SIG-M5 treated with dmso at 0.1 percent for 504 hours (cell line): ENCODE results near the gene RPL32.
"Not testable (repeated sequence)": the region's sequence is repeated elsewhere in the genome, so short reads cannot be mapped to it uniquely, and the experiment has no call there.

ENCODE experiments used
- DNase-seq: peaks from one replicate; lab custom pipeline; 2025; ENCODE audit not compliant: unreplicated experiment; lab: John Stamatoyannopoulos, UW

Gene RPL32

DNA sequence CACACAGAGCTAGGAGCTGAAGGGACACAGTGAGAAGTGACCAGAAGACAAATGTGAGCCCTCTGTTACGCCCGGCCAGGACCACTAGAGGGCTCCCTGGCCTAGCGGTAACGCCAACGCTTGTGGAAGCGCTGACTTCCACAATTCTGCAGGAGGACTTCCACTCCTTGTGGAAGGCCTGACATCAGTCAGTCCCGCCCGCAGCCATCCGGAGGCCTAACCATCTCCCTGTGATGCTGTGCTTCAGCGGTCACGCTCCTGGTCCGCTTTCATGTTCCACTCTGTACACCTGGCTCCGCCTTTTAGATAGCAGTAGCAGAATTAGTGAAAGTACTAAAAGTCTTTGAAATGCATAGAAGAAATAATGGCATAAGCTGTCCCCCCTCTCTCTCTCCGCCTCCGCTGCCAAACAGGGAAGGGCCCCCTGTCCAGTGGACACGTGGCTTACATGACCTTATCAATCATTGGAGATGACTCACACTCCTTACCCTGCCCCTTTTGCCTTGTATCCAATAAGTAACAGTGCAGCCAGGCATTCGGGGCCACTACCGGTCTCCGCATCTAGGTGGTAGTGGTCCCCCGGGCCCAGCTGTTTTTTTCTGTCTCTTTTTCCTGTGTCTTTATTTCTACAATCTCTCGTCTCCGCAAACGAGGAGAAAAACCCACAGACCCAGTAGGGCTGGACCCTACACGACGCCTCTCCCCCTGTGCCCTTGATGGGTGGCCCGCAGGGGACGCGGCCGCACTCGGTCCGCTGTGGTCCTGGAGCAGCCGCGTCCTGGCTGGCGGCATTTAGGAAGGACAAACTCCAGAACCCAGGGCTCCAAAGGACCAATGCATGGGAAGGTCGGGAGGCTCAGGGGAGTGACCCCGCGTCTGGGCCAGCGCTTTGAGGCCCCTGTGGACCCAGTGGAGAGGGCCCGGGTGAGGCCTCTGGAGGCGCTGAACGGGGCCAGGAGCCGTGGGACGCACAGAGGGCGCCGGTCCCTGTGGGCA is 27.0 kb upstream of the RPL32 start:
- peak; percentile 77 for DNase-seq

DNA sequence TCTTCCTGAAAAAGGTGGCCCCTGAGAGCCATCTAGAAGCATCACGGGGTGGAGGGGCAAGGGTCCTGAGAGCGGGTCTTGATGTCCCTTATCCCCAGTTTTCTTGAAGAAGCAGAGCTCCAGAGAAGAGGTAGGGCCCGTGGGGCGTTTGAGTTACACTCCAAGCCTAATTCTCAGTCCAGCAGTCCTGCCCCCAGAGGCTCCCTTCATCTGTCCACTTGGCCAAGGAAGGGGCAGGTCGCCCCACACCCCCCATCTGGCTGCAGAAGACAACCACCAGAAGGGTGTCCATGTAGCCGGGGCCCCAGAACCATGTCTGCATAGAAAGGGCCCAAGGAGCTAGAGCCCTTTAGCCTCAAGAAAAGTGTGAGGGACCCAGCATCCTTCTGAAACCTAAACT is 25.5 kb upstream of the RPL32 start:
- DNase-seq, result no peak

DNA sequence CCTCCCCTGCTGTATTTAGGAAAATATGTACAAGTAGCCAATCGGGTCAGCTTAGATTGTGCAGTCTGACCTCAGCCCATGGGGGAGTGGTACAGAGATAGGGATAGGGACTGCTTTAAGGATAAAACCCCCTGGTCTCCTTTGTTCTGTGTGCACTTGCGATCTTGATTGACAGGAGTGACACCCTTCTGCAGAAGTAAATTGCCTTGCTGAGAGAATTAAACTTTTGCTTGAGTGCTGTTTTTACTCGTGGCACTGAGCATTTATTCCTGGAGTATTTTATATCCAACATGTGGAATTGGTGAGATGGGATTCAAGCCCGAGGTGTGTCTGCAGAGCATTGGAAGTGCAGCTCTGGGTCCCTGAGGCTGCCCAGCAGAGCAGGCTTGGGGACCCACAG is 23.9 kb upstream of the RPL32 start:
- no peak for DNase-seq

DNA sequence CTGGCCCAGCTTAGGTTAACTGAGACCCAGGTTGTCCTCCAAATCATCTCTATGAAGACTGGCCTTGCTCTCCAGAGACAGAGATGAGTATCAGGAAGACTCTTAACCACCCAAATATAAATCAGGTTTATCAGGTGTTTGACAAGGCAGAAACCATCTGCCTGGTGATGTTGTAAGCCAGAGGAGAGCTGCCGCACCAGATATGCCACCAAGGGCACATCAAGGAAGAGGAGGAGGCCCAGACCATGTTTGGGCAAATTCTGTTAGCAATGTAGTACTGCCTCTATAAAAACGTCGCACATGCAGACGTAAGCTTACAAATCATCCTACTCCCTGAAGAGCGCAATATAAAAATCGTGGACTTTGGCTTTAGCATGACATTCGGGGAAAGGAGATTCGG is 21.0 kb upstream of the RPL32 start:
- no peak for DNase-seq

DNA sequence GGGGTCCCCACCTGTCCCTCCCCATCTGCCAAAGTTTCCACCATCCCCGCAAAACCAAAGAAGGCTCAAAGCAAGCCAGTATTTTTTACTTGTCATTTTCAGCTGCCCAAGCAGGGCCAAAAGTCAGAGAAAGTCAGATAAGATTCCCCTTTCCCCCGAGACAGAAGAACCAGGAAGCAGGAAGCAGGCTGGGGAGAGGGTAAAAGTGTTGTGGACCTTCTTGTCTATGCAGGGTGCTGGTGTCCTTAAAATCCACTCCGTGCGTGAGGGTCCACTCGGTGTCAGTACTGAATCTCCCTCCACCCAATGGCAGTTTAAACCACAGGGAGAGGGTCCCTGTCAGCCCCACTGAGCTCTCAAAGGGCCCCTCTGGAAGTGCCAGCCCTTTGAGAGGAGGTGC is 20.2 kb upstream of the RPL32 start:
- no peak for DNase-seq

DNA sequence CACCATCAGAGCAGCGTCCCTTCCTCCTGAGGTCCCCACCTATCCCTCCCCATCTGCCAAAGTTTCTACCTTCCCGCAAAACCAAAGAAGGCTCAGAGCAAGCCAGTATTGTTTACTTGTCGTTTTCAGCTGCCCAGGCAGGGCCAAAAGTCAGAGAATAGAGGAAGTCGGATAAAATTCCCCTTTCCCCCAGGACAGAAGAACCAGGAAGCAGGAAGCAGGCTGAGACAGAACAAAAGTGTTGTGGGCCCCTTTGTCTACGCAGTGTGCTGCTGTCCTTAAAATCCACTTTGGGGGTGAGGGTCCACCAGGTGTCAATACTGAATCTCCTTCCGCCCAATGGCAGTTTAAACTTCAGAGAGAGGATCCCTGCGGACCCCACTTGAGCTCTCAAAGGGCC is 18.5 kb upstream of the RPL32 start:
- no peak for DNase-seq

DNA sequence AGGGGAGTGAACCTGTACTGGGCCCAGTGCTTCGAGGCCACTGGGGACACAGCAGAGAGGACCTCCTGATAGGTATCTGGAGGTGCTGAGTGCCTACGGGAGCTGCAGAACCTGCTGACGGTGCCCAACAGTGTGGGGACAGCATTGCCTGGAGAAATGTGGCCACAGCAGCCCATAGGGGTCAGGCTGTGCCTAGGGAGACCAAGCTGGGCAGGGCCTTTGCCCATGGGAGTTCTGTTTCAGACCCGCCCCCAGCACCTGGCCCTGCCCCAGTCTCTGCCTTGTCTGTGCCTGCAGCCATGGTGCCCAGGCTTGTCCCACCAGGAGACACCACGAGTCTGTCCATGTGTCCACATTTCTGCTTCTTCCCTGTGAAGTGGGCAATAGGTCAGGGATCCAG is 15.3 kb upstream of the RPL32 start:
- no peak for DNase-seq

DNA sequence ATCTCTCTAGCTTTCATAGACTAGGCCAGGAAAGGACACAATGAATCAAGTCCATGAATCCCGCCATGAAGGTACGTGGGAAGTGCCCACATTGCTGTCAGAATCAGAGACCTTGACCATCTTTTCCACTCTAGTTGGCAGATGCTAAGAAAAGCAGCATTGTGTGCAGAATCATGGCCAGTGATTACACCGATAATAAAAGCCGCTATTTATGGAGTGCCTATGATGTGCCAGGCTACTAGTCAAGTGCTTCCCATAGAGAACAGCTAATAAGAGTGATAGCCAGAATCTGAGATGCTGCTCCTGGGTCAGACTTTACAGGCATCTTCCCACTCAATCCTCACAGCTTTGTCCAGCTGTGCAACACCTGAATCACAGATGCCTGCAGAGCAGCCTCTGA is 13.2 kb upstream of the RPL32 start:
- DNase-seq, result no peak

DNA sequence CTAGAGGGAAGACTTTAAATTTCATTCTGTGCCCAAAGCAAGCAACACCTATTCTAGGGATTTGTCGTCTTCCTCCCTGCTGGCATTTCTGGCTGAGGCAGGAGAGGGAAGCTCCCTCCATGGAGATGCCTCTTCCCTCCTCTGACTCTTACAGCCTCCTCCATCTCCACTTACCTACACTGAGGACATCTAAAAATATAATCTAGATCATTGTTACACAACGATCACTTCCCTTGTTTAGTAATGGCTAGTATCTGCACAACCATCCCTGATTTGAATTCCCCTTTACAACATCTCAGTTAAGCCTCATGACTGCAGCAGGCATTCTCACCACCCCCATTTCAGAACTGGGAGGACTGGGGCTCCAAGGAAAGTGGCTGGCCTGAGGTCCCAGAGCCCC is 12.5 kb upstream of the RPL32 start:
- DNase-seq, result not testable (repeated sequence)

DNA sequence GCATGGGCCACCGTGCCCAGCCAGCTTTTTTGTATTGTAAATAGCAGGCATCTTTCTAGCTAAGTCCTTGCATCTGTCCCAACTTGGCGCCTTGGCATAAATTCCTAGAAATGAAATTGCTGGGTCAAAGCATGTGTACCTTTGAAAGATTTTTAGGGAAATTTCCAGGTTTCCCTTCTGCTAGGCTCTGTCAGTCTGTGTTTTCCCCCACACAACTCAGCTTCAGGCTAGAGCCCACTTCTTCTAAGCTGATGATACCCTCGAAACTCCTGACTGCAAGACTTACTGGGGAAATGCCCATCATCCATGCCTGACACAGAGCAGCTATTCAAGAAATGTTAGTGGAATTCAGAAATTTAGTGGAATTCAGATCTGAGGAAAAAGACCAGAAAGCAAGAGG is 10.8 kb upstream of the RPL32 start:
- DNase-seq, result no peak

DNA sequence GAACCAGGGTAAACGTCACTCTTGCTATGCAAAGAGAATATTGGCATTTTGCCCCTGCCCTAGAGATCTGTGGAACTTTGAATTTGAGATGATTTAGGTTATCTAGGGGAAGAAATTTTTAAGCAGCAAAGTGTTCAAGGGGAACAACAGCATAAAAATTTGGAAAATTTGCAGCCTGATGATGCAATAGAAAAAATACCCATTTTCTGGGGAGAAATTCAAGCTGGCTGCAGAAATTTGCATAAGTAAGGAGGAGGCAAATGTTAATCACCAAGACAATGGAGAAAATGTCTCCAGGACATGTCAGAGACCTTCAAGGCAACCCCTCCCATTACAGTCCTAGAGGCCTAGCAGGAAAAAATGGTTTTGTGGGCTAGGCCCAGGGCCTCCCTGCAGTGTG is 4.4 kb upstream of the RPL32 start:
- DNase-seq, result no peak

DNA sequence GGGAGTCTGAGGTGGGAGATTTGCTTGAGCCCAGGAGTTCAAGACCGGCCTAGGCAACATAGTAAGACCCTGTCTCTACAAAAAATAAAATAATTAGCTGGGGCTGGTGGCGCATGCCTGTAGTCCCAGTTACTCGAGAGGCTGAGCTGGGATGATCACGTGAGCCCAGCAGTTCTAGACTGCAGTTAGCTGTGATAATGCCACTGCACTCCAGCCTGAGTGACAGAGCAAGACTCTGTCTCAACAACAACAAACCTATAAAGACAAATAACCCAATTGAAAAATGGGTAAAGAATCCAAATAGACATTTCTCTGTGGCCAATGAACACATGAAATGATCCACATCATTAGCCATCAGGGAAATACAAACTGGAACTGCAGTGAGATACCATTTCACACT is 1.1 kb upstream of the RPL32 start:
- no peak for DNase-seq

DNA sequence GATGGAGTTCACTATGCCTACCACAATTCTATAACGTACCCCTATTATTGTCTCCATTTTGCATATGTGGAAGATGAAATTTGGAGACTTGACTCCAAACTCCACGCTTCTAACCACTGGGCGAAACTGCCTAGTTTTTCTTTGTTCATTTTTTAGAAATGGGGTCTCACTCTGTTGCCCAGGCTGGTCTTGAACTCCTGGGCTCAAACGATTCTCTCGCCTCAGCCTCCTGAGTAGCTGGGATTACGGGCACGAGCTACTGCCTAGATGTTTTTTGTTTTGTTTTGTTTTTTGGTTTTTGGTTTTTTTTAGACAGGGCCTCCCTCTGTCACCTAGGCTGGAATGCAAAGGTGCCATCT is 584 bp upstream of the RPL32 start:
- DNase-seq, result no peak

DNA sequence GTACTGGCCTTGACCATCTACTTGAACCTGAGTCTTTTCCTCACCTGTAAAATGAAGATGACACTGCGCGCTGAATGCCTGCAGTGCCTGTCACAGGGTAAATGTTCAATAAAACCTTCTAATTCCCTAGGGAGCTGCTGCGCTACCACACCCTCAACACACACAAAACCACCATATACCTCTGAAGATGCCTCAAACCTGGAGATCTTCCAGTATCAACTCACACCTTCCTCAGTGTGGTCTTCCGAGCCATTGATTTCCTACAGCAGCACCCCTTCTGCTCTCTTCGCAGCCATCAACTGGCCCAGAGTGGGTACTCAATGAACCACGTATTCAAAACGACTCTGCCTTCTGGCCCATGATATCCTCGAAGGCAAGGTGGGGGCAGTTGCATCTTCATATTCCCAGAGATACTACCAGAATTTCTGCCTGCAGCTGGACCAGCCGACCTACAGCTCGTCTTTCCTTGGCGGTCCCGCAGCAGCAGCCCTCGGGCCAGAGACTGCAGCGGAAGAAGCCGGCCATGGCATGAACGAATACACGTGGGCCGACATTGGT is 695 bp downstream of the RPL32 start:
- DNase-seq, result no peak

DNA sequence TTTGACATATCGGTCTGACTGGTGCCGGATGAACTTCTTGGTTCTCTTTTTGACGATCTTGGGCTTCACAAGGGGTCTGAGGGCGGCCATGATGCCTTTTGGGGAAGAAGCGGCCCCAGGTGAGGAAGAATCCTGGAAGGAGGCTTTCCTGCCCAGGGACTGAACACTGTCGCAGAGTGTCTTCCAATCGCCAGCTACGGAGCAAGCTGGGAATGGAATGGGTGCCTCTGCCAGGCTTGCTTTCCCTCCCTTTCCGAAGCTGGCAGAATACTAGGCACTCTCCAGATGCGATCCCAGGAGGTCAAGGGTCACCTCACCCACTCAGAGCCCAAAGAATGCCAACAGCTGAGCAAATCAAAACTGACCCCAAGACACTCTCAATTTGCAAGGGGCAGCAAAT is 1.2 kb downstream of the RPL32 start:
- not testable (repeated sequence) for DNase-seq

DNA sequence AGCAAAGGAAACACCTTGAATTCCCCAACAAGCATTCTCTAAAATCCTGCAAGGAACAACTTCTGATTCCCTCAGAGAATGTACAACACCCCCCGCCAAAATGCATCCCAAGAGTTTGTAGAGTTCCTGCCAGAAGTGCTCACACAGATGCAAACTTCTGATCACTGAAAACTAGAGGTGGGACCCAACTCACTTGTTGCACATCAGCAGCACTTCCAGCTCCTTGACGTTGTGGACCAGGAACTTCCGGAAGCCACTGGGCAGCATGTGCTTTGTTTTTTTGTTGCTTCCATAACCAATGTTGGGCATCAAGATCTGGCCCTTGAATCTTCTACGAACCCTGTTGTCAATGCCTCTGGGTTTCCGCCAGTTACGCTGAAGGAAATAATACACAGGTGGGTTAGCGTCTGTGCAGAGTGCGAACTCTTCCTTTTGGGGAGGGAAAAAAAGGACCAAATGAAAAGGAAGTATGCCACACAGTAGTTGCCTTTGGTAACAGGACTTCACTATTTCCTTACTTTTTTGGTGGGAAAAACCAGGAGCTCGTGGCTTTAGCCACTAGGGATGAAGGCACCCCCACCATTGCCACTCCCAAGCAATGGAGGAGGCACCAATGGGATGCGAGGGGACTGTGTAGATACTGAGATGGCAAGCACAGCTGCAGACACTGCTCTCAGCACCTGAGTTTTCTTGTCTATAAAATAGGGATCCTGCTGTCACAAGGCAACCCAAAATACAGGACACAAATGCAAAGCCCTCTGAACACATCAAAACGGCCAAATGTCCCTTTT is 2.0 kb downstream of the RPL32 start:
- no peak for DNase-seq

DNA sequence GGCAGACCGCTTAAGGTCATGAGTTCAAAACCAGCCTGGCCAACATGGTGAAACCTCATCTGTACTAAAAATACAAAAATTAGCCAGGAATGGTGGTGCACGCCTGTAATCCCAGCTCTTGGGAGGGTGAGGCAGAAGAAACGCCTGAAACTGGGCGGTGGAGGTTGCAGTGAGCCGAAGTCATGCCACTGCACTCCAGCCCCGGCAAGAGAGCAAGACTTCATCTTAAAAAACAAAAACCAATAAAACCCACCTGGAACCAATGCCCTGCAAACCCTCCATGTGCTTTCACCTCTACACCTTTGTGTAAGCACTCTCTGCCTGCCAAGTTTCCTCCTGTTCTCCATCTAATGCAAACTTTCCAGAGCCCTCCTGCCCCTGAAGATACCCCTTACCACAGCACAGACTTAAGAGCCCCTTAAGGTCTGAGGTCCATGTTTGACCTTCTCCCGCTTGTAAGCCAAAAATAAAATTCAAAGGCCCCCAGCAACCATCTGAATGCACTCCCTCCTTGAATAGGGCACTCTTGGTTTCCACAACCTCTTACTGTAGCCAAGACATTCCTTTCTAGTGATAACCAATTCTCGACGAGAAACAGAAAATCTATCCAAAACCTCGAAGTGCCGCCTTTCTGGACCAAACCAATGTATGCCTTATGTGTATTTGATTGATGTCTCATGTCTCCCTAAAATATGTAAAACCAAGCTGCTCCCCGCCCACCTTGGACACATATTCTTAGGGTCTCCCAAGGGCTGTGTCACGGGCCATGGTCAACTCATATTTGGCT is 3.0 kb downstream of the RPL32 start:
- no peak for DNase-seq

DNA sequence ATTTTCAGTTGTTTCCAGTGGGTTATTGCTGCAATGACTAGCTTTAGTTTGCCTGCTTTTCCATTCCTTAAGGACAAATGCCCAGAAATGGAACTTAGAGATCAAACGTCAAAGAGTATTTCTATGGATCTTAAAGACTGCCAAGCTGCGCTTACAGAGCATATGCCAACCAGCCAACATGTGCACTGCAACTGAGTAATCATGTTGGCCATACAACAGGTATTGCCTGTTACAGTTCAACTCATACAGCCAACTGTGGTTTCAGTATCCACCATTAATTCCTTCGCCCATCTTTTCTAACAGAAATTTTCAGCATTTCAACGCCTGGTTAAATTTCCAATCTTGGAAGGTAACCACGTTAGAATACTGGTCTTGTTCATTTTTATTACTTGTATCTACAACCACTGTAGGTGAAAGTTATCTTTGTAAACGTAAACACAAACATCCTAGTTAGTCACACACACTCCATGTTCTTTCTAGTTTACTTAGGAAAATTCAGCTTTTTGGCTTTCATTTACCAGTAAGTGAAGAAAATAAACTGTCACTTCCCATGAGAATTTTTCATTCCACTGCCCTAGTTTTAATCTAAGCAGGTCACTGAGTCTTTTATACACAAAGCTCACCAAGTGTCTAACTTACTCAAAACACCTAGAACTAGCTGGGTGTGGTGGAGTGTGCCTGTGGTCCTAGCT is 3.9 kb downstream of the RPL32 start:
- no peak for DNase-seq

DNA sequence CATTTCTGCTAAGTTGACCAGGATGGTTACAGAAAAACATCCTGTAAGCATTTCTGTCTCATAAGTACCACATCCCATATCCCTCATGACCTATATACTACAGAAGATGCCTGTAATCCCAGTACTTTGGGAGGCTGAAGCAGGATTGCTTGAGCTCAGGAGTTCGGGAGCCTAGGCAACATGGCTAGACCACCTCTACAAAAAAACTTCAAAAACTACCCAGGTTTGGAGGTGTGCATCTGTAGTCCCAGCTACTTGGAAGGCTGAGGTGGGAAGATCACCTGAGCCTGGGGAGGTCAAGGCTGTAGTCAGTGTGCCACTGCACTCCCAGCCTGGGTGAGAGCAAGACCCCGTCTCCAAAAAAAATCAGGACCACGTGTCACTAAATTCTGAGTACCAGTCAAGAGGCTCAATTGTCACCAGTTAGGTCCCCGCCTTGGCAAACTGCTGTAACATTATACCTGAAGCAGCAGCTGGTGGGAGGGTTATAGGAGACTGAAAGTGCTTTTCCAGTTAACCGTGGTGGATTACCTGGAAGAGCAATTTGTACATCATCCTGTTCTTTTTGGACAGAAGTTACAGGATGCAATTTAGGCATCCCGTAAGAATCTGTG is 6.2 kb downstream of the RPL32 start:
- no peak for DNase-seq
